ENCODE measurements around the gene DLG5. TPM values are rescaled to one million over a fixed set of nuclear protein-coding genes. Genes with fewer than 3 reads are reported as not detected.
A peak's percentile ranks its signal among the peaks of the same experiment; 100 is the strongest.

Gene DLG5
- total RNA-seq, 3 donors from 2014 or later = 28.9 to 78.3 (median 35.1) TPM

DNA sequence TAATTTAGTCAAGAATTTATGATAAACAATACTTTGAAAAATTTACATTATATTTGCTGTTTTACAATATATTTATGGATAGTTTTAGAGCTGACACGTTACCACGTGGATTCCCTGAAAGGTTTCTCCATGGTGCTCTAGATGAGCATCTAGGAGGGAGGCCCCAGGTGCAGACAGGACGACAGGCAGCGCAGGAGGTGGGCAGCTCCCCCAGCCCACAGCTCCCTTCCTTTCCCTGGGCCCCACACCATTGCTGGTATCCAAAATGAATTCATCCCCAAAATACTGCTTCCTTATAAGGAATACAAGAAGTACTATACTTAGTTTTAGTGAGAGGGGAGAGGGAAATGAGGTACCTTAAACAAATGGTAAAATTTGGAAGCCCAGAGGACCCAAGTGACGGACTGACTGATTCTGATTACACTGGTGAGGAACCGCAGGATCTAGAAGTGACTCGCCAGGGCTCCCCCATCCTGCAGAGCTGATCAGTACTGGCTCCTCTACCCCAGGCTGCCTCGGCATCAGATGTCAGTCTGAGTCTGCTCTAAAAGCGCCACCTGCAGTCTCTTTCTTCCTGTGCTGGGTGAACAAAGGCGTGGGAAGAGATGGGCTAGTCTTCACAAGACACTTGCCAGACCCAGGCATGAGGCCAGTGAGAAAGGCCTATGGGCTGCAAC is 89.2 kb downstream of the DLG5 start:
- ATAC-seq (peak; percentile 60), DNase-seq (peak in 1 of 3 donors; percentile 34)
- H3K4me3 ChIP-seq = no peak overlapping the region
- no peaks in the 10 kb centered on the region for H3K9me3 ChIP-seq
- intact Hi-C loops (cut with DNase I, micrococcal nuclease) = no loop called here
- no peaks in the 10 kb centered on the region for H3K36me3 ChIP-seq (ENCODE audit: low read depth)
- H3K4me1 ChIP-seq (ENCODE audit: low read depth) = no peaks in the 10 kb centered on the region
- TF ChIP-seq, protein P1, sequence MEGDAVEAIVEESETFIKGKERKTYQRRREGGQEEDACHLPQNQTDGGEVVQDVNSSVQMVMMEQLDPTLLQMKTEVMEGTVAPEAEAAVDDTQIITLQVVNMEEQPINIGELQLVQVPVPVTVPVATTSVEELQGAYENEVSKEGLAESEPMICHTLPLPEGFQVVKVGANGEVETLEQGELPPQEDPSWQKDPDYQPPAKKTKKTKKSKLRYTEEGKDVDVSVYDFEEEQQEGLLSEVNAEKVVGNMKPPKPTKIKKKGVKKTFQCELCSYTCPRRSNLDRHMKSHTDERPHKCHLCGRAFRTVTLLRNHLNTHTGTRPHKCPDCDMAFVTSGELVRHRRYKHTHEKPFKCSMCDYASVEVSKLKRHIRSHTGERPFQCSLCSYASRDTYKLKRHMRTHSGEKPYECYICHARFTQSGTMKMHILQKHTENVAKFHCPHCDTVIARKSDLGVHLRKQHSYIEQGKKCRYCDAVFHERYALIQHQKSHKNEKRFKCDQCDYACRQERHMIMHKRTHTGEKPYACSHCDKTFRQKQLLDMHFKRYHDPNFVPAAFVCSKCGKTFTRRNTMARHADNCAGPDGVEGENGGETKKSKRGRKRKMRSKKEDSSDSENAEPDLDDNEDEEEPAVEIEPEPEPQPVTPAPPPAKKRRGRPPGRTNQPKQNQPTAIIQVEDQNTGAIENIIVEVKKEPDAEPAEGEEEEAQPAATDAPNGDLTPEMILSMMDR (IDR thresholded peaks at IDR 0.05) = no peak

DNA sequence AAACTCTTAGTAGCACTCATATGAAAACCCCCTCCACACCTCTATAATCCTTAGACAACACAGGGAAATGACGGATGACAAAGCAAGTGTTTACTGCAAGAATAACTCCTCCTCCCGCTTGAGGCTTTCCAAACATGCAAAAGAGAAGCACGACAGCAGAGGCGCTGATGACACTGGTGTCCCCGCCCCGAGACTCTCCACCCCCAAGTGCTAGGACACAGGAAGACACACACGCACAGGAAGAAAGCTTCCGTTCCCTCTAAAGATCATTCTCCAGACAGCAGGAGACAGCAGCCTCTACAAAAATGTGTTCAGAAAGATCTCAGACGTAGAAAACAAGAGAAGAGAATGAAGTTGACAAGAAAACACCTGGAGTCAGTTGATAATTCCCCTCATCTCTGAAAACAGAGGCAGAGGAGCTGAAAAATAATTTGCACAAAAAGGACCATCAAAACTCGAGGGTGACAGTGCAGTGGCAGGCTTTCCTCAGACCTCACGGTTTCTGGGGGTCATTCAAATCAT is 90.2 kb downstream of the DLG5 start:
- DNase-seq (peak; percentile 56 to 77 (median 62)), ATAC-seq (peak; percentile 85)
- intact Hi-C loops (cut with DNase I, micrococcal nuclease) = no loop called here
- H3K4me1 ChIP-seq (ENCODE audit: low read depth) = no peaks in the 10 kb centered on the region
- no peaks in the 10 kb centered on the region for H3K36me3 ChIP-seq (ENCODE audit: low read depth)
- H3K9me3 ChIP-seq = no peaks in the 10 kb centered on the region
- TF ChIP-seq, protein P1 (IDR thresholded peaks at IDR 0.05) = no peak
- no peak overlapping the region for H3K4me3 ChIP-seq

DNA sequence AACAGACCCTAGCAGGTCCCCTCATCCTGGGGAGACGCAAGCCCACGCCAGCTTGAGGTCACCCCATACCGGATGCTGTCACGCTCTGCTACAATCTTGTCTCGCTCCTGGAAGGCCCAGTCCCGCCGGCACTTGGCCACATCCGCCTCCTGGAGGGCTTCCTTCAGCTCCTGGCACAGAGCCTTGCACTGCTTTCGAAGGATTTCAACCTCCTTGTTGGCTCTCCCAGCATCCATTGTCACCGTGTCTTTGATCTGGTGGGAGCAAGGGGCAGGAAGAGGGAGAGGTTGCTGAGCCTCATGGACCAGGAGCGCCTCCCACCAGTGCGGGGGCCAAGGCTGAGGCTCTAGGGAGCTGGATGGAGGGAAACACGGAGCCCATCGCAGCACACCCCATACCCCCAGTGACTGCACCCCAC is 90.9 kb downstream of the DLG5 start:
- H3K9me3 ChIP-seq = no peaks in the 10 kb centered on the region
- H3K4me3 ChIP-seq = no peak overlapping the region
- TF ChIP-seq, protein P1 (IDR thresholded peaks at IDR 0.05) = no peak
- DNase-seq (no peak), ATAC-seq (no peak)
- intact Hi-C loops (cut with DNase I, micrococcal nuclease) = no loop called here
- no peaks in the 10 kb centered on the region for H3K4me1 ChIP-seq (ENCODE audit: low read depth)
- H3K36me3 ChIP-seq (ENCODE audit: low read depth) = no peaks in the 10 kb centered on the region

DNA sequence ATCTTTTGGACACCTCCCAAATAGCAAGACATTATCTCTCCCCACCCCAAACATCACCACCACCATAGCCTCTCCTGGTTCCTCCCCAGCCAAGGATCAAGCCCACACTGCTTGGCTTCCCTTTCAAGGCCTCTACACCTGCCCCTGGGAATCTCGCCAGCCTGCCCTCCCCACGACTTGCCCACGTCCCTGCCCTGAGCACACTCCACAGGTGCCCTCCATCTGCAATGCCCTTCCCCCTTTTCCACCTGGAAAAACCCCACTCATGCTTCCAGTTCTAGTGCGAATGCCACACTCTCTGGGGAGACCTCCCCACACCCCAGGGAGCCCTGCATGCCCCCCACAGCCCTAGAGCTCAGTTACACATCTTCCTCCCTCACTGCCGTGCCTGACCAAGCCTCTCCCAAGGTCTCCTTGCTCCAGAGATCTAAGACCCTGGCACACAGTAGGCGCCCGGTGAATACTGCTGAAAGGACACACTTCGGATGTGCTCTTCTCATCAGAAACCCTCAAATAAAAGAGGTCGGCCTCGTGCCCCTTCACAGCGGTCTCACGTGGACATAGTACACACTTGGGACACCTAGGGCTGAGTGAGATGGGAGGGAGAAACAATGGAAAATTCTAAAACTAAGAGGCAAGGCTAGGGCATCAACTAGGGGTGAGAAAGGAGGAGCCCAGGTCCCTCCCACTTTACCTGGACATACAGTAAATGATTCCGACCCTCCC is 91.4 kb downstream of the DLG5 start:
- TF ChIP-seq, protein P1 (IDR thresholded peaks at IDR 0.05) = no peak
- ATAC-seq (no peak), DNase-seq (no peak)
- no peaks in the 10 kb centered on the region for H3K36me3 ChIP-seq (ENCODE audit: low read depth)
- intact Hi-C loops (cut with DNase I, micrococcal nuclease) = no loop called here
- H3K9me3 ChIP-seq = no peaks in the 10 kb centered on the region
- H3K4me3 ChIP-seq = no peak overlapping the region
- H3K4me1 ChIP-seq (ENCODE audit: low read depth) = no peaks in the 10 kb centered on the region

DNA sequence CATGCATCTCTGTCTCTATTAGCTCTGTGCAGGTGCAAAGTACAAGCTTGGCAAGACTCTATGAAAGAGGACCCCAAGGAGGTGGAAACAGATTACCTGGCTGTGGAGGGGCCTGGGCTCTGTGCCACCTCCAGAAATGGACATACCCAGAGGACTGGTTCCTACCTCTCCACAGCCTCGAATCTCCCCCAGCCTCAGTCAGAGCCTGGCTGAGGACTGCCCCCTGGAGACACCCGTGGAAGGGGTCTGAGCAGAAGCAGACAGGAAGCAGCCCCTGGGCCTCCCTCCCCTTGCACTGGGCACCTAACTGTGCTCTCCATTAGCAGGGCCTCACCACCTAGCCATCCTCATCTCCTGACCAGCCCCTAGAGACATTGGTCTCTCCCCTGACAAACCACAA is 92.0 kb downstream of the DLG5 start:
- H3K4me1 ChIP-seq (ENCODE audit: low read depth) = no peaks in the 10 kb centered on the region
- no peak overlapping the region for H3K4me3 ChIP-seq
- no peak for DNase-seq
- no peaks in the 10 kb centered on the region for H3K36me3 ChIP-seq (ENCODE audit: low read depth)
- no peaks in the 10 kb centered on the region for H3K9me3 ChIP-seq
- intact Hi-C loops (cut with DNase I, micrococcal nuclease) = no loop called here
- TF ChIP-seq, protein P1 (IDR thresholded peaks at IDR 0.05) = no peak
- no peak for ATAC-seq

Measured in mucosa of descending colon (tissue), 3 donors.